DMS53 treated with DMSO at 0.1 percent for 48 hours (cell line): Measurements from ENCODE around the gene PHF20.
A peak's percentile ranks its signal among the peaks of the same experiment; 100 is the strongest.
"Not testable (repeated sequence)": the region's sequence is repeated elsewhere in the genome, so short reads cannot be mapped to it uniquely, and the experiment has no call there.

Experiments used
- DNase-seq: peaks from one replicate; lab custom pipeline; 2025; ENCODE audit not compliant: unreplicated experiment; lab: John Stamatoyannopoulos, UW

Gene PHF20

DNA sequence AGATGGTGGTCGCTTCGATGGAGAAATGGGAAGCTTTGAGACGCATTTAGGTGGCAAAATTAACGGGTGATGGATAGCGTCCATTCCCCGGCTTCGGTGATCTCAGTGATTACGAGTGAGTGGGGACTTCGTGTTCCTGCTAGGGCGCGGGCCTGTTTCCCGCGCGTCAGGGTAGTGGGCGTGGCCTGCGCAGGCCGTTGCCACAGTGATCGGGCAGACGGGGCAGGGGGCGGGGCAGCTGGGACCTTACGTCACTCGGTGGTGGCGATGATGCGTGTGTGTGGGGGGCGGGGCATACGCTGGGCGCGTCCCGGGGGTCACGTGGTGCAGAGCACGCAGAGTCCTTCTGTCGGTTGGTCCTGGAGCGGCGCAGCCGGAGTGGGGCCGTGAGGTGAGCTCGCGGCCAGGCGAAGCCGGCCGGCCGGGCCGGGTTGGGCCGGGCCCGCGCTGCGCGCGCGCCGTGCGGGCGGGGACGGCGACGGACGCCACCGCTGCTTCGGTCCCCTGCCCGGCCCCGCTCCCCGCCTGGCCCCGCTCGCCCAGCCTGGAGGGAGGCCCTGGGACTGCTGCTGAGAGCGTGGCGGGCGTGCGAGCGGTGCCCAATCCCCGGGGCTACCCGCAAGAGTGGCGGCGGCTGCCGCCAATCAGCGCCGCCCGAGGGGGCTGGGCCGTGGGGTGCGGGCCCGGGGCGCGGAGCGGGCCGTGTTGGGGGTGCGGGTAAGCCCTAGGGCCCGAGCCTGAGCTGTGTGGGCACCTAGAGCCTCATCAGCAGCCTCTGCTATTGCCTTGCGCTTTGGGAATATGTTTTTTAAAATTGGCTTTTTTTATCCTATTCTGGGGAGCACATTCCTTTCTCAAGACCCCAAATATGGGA lies at the start of gene PHF20:
Gene PHF20, plus strand, starts transcription at position 327 of the 874 bp plus-strand sequence. CDS start 29,508 bp downstream, outside the sequence.
- DNase-seq: peak; percentile 86

DNA sequence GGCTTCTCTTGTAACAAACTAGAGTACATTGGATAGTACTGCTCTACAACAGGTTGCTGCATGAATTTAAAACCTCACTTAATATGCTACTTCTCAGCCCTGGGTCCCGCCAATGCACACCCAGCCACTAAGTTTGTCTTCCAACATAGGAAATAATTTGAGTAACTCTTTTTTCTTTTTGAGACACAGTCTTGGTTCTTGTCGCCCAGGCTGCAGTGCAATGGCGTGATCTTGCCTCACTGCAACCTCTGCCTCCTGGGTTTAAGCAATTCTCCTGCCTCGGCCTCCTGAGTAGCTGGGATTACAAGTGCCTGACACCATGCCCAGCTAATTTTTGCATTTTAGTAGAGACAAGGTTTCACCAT lies 48.6 kb upstream of the PHF20 start:
- not testable (repeated sequence) for DNase-seq

DNA sequence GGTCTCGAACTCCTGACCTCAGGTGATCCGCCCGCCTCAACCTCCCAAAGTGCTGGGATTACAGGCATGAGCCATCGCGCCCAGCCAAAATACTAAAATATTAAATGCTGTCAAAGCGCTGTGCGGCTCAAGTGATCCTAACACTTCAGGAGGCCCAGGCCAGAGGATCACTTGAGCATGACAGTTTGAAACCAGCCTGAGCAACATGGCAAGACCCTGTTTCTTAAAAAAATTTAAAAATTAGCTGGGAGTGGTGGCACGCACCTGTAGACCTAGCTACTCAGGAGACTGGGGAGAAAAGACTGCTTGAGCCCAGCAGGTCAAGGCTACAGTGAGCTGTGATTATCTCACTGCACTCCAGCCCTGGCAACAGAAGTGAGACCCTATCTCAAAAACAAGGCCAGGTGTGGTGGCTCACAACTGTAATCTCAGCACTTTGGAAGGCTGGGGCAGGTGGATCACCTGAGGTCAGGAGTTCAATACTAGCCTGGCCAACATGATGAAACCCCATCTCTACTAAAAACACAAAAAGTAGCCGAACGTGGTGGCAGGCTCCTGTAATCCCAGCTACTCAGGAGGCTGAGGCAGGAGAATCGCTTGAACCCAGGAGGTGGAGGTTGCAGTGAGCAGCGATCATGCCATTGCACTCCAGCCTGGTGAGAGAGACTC lies 48.0 kb upstream of the PHF20 start:
- DNase-seq: not testable (repeated sequence)

DNA sequence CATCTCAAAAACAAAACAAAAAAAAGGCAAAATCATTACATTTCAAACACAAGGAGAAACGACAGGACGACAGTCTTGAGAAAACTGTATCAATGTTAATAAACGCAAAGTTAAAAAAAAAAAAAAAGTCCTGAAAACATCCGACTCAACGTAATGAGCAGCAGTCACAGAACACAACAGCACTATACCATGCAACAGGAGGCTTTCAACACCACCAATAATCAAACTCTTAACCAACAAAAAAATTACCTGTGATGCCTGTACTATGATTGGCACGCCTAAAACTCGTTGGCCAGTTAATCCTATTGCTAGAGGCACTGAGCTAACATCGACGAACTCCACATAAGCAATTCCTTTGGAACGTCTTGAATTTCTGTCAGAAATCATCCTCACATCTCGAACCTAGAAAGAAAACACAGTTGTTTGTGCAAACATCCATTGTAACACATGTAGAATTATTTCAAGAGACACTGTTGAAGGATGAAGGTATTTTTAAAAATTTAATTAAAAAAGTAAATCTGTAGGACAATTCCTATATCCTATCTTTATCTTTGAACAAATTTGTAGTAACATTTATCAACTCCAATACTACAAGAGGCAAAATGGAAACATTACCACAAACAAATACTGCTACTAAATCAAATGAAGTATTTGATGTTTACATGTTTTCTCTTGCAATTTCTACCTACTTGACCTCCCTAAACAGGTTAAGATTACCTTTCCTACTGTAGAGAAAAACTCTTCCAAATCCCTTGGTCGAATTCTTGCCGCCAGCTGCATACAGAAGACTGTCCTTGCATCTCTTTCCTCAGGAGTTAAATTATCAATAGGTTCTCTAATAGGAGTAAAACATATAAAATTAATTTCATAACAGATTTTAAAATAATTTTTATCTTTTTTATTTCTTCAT lies 47.2 kb upstream of the PHF20 start:
- no peak for DNase-seq

DNA sequence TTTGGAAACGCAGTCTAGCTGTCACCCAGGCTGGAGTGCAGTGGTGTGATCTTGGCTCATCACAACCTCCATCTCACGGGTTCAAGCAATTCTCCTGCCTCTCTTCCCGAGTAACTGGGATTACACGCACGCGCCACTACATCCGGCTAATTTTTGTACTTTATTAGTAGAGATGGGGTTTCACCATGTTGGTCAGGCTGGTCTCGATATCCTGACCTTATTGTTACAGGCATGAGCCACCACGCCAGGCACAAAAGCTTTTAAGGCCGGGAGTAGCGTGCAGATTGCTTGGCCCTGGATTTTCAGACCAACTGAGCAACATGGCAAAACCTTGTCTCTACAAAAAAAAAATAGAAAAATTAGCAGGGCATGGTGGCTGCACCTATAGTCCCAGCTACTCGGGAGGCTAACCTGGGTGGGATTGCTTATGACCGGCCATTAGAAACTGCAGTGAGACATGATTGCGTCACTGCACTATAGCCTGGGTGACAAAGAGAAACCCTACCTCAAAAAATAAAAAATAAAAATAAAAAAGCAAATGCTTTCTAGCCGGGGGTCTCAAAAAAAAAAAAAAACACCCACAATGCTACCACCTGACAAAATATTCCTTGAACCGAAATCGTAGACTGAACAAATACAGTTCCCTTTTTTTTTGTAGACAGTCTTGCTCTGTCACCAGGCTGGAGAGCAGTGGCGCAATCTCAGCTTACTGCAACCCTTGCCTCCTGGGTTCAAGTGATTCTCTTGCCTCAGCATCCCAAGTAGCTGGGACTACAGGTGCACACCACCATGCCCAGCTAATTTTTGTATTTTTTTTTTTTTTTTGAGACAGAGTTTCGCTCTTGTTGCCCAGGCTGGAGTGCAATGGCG lies 44.7 kb upstream of the PHF20 start:
- DNase-seq: no peak

DNA sequence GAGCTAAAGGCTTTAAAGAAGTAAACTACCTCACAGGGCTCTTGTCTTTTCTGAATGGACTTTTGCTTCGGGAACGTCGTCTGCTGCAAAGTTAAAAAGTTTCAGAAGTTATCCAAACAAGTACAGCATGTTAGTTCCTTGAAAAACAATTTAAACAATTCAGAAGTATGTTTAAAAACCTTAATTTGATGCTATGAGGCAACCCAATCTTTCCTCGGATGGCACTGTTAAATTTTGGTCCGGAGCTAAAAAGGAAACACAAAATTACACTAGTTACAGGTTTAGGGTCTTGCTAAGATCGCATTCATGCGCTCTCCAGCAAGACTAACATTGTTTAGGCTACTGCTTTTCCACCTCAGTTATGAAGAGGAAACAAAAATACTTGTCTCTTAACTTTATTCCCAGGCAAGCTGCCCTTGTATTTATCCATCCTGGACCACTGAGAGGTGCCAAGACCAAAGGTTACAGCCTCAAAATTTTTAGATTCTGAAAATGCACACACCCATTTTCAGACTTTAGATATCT lies 42.5 kb upstream of the PHF20 start:
- no peak for DNase-seq

DNA sequence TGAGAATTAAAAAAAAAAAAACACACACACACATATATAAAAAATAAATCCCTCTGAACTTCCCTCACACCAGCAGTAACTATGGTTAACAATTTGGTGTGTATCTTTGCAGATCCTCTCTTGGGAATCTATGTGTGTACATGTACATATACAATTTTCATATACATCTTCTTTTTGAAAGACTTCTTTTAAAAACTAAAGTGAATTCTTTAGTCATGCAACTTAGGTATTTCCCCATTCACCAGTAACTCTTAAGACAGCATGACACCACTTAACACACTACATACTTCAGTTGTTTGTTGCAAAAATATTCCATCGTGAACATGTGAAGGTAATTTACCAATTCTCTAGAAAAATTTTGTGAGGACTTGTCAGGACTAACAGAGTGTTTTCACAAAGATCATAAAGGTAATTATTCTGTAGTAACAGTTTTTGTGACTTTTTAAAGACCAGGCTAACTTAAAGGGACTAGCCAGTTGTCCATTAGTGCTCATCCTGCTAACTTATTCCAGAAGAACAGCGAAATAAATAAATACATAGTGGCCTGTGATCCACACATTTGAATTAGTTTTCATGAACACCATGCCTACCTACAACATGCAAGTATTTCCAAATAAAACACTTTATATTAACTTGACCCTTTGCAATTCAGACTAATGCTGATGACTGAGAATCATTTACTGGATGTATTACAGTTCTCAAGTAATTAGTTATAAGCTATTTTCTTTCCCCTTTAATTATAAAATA lies 41.8 kb upstream of the PHF20 start:
- DNase-seq: no peak

DNA sequence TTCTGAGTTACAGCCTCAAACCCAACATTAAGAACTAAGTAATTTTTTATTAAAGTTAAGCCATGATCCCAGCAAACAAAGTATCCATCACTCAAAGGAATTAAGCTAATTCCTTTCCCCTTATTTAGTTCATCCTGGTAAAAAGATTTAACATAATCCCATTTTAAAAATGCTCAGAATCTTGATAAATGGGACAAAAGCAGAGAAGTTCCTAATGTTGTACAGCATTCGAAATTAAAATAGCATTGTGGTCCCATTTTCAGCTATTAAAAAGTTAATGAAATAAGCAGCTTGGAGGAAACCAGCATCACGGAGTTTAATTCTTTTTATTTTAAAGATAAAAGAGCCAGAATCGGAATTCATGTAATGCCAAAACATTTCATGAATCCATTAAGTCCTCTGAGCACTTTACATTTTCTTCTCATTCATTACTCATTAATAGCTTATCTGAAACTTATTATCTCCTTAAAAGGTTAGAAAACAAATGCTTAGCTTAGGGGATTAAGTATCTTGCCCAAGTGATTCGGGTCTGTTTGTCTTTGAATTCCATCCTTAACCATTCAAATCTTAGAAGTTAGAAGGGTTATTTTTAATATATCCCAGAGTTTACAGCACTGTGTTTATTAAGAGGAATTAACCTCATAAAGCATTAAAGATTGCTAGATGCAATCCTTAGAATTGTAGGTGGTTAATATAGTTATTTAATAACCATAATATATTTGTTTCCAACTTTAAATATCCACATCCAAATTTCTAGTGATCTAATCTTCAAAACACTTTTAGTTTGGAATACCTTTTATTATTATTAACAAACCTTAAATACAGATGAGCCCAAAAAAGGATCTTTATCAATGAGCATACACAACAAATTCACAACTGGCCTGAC lies 41.0 kb upstream of the PHF20 start:
- DNase-seq: no peak

DNA sequence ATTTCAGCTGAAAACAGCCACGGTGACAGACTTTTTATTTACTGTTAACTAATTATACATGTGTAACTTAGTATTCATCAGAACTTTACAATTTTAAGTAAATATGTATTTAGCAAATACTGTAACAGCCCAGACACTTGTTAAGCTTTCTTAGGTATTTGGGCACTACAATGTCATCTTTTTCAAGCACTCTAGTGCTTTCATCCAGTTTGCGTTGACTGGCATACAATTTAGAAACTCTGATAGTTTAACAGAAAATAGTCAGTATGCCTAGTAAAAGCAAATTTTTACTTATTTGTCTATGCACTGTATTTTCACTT lies 40.4 kb upstream of the PHF20 start:
- DNase-seq: no peak

DNA sequence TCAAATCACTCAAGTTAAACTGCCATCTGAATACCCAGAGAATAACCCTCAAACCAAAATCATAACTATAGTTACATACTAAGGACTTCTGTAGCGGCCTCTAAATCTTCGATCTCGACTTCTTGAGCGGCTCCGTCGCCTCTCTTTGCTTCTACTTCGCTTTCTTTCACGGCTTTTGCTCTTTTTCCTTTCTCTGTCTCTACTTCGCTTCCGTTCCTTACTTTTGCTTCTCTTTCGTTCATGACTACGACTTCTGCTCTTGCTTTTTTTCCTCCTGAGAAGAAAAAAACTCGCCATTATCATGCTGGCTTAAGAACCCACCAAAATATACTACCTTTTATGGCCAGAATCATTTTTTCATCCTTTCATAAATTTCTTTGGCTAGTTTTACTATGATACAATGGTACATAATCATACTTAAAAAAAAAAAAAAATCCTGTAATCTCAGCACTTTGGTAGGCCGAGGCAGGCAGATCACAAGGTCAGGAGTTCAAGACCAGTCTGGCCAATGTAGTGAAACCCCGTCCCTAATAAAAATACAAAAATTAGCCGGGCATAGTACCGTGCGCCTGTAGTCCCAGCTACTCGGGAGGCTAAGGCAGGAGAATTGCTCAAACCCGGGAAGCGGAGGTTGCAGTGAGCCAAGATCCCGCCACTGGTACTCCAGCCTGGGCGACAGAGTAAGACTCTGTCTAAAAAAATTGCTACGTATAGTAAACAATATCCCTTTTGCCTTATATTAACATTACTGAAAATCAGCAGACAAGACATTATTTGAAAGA lies 39.8 kb upstream of the PHF20 start:
- no peak for DNase-seq

DNA sequence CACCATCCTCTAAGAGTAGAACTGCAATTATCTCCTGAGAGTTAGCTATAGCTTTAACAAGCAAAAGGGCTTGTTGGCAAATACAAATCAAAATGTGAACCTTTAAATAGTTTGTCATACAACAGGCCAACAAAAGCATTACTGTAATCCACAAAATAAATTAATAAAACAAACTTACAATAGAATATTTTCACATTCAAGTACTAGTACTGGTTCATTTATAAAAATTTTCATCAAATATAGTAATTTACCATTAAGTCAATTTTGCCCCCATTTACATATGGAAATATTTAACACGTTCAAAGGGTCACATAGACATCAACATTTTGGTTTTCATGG lies 39.2 kb upstream of the PHF20 start:
- DNase-seq: no peak

DNA sequence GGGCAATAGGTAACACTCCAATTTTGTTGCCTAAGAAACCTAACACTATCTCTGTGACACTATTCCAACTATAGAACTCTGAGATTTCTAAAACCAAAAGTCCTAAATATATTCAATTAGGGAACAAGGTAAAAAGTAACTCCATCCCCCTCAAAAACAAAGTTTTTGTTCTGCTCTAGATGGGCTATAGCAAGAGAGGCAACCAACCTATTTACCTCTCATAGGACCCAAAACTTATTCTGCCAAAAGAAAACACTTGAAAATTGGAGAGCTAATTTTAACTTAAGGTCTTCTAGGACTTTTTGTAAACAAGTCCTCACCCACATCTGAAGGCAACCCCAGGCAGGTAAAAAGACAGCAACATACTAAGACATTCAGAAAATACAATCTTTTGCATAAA lies 37.4 kb upstream of the PHF20 start:
- no peak for DNase-seq

DNA sequence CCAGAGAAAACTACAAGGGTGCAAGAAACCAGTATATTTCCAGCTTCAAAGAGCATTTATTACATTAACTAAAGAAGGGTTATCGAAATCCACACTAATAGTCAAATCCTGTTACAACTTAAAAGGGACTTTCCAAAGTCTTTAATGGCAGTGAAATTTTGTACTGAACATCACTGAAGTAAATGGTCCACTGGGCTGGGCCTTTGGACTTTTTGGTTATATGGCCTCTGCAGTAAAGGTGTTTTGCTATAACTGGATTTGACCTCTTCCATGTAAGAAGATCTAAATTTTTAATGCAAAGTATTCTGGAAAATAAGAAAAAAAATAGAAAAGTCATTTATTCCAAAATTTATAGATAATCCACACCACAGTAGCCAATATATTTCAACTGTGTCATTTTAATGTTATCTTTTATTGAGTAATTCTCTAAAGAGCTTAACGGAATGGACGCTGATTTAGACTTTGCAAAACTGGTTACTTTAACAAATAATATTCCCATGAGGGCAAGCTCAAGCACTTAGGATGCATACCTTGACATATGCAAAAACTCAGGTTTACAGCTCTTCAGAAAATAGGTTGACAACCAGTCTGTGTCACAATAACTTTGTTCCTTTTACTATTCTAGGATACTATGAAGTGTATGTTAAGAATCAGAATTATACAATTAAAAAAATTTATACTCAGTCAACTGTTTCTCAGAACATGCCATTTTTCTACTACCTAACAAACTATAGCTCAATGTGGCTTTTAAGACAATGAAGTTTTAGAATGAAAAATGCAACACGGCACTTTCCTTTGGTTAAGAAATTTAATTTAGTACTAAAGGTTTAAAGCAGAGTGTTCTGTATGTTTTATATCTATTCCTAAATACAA lies 36.8 kb upstream of the PHF20 start:
- DNase-seq: no peak

DNA sequence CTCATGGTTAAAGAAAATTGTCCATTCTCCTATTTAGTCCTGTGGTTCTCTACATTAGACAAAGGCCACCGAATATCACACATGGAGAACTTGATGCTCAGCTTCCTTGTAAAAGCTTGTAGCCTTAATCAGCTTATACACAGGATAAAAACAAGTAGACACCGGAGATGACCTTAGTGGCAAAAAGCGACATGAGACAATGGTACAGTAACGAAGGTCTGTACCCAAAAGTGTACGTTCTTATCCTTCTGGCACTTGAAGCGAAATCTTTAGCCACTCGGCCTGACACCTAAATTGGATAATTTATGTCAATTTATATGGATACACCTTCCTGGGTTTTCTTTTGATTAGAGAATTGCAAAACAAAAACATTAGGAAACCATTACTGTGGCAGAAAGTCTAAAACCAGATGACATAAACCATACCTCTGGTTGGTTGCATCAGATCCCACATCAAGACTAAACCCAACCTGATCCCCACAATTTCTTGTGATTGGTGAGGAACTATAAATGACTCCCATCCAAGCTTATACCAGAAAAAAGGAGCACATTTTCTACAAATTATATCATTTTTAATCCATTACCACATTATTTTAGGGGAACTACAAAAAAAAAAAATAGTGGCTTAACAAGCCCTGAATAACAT lies 35.9 kb upstream of the PHF20 start:
- DNase-seq: no peak

DNA sequence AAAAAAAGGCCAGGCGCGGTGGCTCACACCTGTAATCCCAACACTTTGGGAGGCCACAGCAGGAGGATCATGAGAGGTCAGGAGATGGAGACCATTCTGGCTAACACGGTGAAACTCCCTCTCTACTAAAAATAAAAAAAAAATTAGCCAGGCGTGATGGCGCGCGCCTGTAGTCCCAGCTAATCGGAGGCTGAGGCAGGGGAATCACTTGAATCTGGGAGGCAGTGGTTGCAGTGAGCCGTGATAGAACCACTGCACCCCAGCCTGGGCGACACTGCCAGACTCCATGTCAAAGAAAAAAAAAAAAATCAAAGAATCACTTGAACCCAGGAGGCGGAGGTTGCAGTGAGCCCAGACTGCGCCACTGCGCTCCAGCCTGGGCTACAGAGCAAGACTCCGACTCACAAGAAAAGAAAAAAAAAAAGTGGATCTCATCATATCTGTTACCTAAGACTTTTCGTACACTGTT lies 33.9 kb upstream of the PHF20 start:
- no peak for DNase-seq

DNA sequence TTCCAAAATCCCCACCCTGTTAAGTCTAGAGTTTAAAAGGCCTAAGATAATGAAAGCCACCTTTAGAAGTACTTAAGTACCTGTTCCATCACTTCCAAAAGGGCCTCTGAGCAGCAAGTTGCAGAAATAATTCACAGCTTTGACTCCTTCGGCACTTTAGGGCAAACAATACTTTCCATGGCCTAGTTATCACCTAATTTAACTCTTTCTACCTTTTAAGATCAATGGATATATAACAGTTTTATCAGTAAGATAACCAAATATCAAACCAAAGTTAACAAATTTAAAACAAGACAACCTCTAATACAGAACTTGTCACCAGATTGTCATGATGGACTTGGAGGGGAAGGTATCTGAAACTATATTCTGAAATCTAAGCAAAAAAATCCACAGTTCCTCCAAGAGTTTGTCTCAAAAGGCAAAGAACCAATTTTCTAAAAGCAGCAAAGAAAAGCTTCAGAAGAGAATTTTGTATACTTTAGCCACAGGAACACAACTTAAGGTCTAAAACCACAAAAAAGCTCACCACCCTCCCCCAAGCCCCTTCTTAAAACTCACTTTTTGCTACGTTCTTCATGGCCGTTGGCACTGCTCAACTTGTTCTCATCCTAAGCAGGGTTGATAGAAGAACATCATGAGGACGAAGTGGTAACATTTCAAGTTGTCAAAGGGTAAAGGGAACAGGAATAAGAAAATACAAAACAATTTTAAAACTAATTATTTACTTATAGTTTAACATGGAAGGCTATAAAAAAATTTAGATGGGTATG lies 33.2 kb upstream of the PHF20 start:
- no peak for DNase-seq
